HG03025 (cell line): Measurements from ENCODE around the gene ZNF256.

Experiments
- ATAC-seq: cut with Tn5 transposase; IDR thresholded peaks from one replicate; pipeline ENCODE4 v1.9.1; 2021; ENCODE audit warnings: mild to moderate bottlenecking, moderate library complexity; ENCODE audit not compliant: unreplicated experiment, low FRiP score

The ZNF256 gene

GRCh38 chr19:57900311-57900710, 47.2 kb downstream of the ZNF256 start:
- no peak for ATAC-seq
